T-helper 17 cell (primary cell): Measurements from ENCODE around the gene YAP1. TPM values are rescaled to one million over a fixed set of nuclear protein-coding genes. Genes with fewer than 3 reads are reported as not detected.

Source experiments
- ATAC-seq: fragments of 150-1000 bp; cut with Tn5 transposase; 2 replicates; pipeline ENCODE4 v1.10.0; 2021; ENCODE audit warnings: mild to moderate bottlenecking, moderate library complexity
- DNase-seq, 3 donors: peaks; one replicate each; pipeline versions ENCODE4 v3.0.0 to v3.0.0-alpha.2; 2020 to 2021
- H3K9me3 ChIP-seq: one replicate; pipeline ENCODE4 v1.7.0; 2013; ENCODE audit warnings: low read length, mild to moderate bottlenecking; ENCODE audit not compliant: control insufficient read depth, poor library complexity, severe bottlenecking
- H3K27ac Mint-ChIP-seq: one replicate; pipeline ENCODE4 v1.8.0; 2022; ENCODE audit warnings: mild to moderate bottlenecking, moderate library complexity, mixed read lengths
- H3K27me3 Mint-ChIP-seq: one replicate; pipeline ENCODE4 v1.8.0; 2022; ENCODE audit warnings: mixed read lengths
- H3K36me3 Mint-ChIP-seq: one replicate; pipeline ENCODE4 v1.8.0; 2022; ENCODE audit warnings: low read depth, mixed read lengths
- H3K4me1 Mint-ChIP-seq: one replicate; pipeline ENCODE4 v1.8.0; 2022; ENCODE audit warnings: mild to moderate bottlenecking, mixed read lengths
- H3K4me3 Mint-ChIP-seq: one replicate; pipeline ENCODE4 v1.8.0; 2022; ENCODE audit warnings: mild to moderate bottlenecking, moderate library complexity, mixed read lengths
- total RNA-seq, 4 donors: library from RNA in 2 of 4; stranded (reverse) in 2 of 4; gene quantifications; one replicate each; pipeline ENCODE4 v1.2.3 and lab custom pipeline; 2022 to 2026

Gene YAP1
- total RNA-seq, 2 donors from 2014 or later, result 0.20 TPM; not detected in 1

GRCh38 chr11:102121329-102121728 is 11.1 kb downstream of the YAP1 start:
- DNase-seq (no peak), ATAC-seq (no peak)
- H3K27me3 Mint-ChIP-seq, result peaks cover 41% of the 10 kb centered on the region
- H3K36me3 Mint-ChIP-seq, result peaks cover 2% of the 10 kb centered on the region
- H3K4me3 Mint-ChIP-seq, result no peak overlapping the region
- no peaks in the 10 kb centered on the region for H3K9me3 ChIP-seq
- no peaks in the 10 kb centered on the region for H3K4me1 Mint-ChIP-seq
- no peak overlapping the region for H3K27ac Mint-ChIP-seq

GRCh38 chr11:102134597-102134996 is 24.4 kb downstream of the YAP1 start:
- no peaks in the 10 kb centered on the region for H3K9me3 ChIP-seq
- DNase-seq (no peak), ATAC-seq (no peak)
- no peaks in the 10 kb centered on the region for H3K36me3 Mint-ChIP-seq
- H3K27ac Mint-ChIP-seq, result no peak overlapping the region
- H3K4me3 Mint-ChIP-seq, result no peak overlapping the region
- peaks cover 45% of the 10 kb centered on the region for H3K27me3 Mint-ChIP-seq
- H3K4me1 Mint-ChIP-seq, result no peaks in the 10 kb centered on the region

GRCh38 chr11:102135256-102135655 is 25.0 kb downstream of the YAP1 start:
- no peaks in the 10 kb centered on the region for H3K9me3 ChIP-seq
- Mint-ChIP-seq H3K27ac (no peak overlapping the region), H3K4me1 (no peaks in the 10 kb centered on the region), H3K36me3 (no peaks in the 10 kb centered on the region), H3K4me3 (no peak overlapping the region), H3K27me3 (peaks cover 40% of the 10 kb centered on the region)
- DNase-seq, result no peak
- ATAC-seq, result no peak

DNA sequence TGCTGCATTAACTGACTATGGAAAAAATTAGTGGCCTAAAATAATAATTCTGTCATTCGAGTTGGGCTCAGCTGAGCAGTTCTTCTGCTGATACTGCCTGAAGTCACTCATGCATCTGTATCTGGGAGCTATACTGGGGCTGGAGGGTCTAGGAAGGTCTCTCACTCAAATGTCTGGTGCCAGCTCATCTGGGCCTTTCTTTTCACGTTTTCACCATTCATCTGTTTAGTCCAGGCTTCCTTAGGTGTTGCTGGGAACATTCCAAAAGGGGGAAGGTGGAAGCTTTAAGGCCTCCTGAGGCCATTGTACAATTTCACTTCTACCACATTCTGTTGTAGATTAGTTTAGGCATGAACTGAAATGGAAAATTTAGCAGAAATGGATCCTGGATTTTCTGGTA is 28.0 kb downstream of the YAP1 start:
- Mint-ChIP-seq H3K27ac (no peak overlapping the region), H3K4me1 (no peaks in the 10 kb centered on the region), H3K36me3 (peaks cover 3% of the 10 kb centered on the region), H3K27me3 (peaks cover 29% of the 10 kb centered on the region), H3K4me3 (no peak overlapping the region)
- ATAC-seq, result no peak
- DNase-seq, result no peak
- H3K9me3 ChIP-seq, result no peaks in the 10 kb centered on the region

- ATAC-seq (no peak), DNase-seq (no peak)
- H3K36me3 Mint-ChIP-seq, result peaks cover 3% of the 10 kb centered on the region
- no peak overlapping the region for H3K4me3 Mint-ChIP-seq
- H3K27me3 Mint-ChIP-seq, result peaks cover 29% of the 10 kb centered on the region
- H3K27ac Mint-ChIP-seq, result no peak overlapping the region
- H3K4me1 Mint-ChIP-seq, result no peaks in the 10 kb centered on the region
- H3K9me3 ChIP-seq, result no peaks in the 10 kb centered on the region
These were observed 28.4 kb downstream of the YAP1 start for GRCh38 chr11:102138670-102139069.

- ATAC-seq, result no peak
- peaks cover 26% of the 10 kb centered on the region for H3K27me3 Mint-ChIP-seq
- no peaks in the 10 kb centered on the region for H3K9me3 ChIP-seq
- no peaks in the 10 kb centered on the region for H3K4me1 Mint-ChIP-seq
- no peak for DNase-seq
- no peak overlapping the region for H3K27ac Mint-ChIP-seq
- no peak overlapping the region for H3K4me3 Mint-ChIP-seq
- H3K36me3 Mint-ChIP-seq, result peaks cover 3% of the 10 kb centered on the region
These were observed 28.8 kb downstream of the YAP1 start for GRCh38 chr11:102139081-102139498.

- no peaks in the 10 kb centered on the region for H3K9me3 ChIP-seq
- Mint-ChIP-seq H3K27me3 (peaks cover 35% of the 10 kb centered on the region), H3K27ac (no peak overlapping the region), H3K36me3 (peaks cover 9% of the 10 kb centered on the region), H3K4me1 (no peaks in the 10 kb centered on the region), H3K4me3 (no peak overlapping the region)
- DNase-seq, result no peak
- no peak for ATAC-seq
These were observed 32.1 kb downstream of the YAP1 start for GRCh38 chr11:102142333-102142732.

- peaks cover 9% of the 10 kb centered on the region for H3K36me3 Mint-ChIP-seq
These were observed 33.6 kb downstream of the YAP1 start for GRCh38 chr11:102143867-102144266.

DNA sequence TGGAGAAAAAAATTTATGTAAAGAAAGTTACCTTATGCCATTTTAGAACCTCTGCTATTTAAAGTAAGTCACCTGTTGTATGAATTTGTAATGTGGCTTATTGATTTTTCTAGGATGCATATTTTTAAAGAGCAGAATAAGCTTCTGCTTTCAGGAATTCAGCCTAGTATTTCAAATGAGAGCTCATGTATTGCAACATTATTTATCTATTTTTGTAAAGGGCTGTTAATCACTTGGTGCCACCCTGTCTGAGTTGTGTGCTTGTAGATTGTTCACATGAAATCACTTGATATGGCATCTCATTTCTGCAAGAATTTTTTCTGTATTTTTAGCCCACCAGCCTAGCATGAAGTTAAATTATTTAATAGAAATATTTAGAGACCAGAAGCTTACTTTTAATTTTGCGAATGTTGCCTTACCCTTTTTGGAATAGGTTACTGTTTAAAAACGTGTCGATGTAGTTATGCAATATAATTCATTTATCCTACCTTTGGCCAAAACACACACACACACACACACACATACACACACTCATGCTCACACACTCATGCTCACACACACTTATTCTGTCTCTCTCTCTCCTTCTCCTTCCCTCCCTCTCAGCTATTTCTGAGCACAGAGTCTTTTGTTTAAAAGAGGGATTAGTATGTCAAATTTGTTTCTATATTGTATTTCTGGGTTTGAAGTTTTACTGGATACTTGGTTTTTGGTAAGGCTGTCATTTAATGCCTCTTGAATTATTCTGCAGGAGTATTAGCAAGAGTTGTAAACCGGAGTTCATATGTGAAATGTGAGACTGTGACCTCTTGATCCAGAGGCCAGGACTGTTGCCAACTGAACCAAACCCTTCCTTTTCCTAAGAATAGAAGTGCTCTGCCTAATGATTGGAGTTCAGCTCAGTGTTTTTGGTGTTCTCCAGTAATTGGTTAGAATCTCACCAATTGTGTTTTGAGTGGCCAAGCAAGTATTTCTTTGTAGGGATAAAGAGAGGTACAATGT is 34.4 kb downstream of the YAP1 start:
- no peak for DNase-seq
- ATAC-seq, result no peak
- no peaks in the 10 kb centered on the region for H3K9me3 ChIP-seq
- Mint-ChIP-seq H3K27ac (no peak overlapping the region), H3K27me3 (peaks cover 38% of the 10 kb centered on the region), H3K4me1 (no peaks in the 10 kb centered on the region), H3K4me3 (no peak overlapping the region), H3K36me3 (peaks cover 9% of the 10 kb centered on the region)

More at GRCh38 chr11:102143867-102144266, 33.6 kb downstream of the YAP1 start:
- DNase-seq, result no peak
- no peak overlapping the region for H3K27ac Mint-ChIP-seq
- no peaks in the 10 kb centered on the region for H3K4me1 Mint-ChIP-seq
- H3K27me3 Mint-ChIP-seq, result peaks cover 38% of the 10 kb centered on the region
- ATAC-seq, result no peak
- H3K4me3 Mint-ChIP-seq, result no peak overlapping the region
- no peaks in the 10 kb centered on the region for H3K9me3 ChIP-seq

GRCh38 chr11:102147015-102147414 is 36.8 kb downstream of the YAP1 start:
- no peak overlapping the region for H3K4me3 Mint-ChIP-seq
- ATAC-seq (no peak), DNase-seq (no peak)
- H3K9me3 ChIP-seq, result no peaks in the 10 kb centered on the region
- H3K36me3 Mint-ChIP-seq, result peaks cover 8% of the 10 kb centered on the region
- no peaks in the 10 kb centered on the region for H3K4me1 Mint-ChIP-seq
- peaks cover 38% of the 10 kb centered on the region for H3K27me3 Mint-ChIP-seq
- no peak overlapping the region for H3K27ac Mint-ChIP-seq

GRCh38 chr11:102147632-102148031 is 37.4 kb downstream of the YAP1 start:
- H3K9me3 ChIP-seq, result no peaks in the 10 kb centered on the region

GRCh38 chr11:102148059-102148458 is 37.8 kb downstream of the YAP1 start:
- Mint-ChIP-seq H3K4me3 (no peak overlapping the region), H3K27ac (no peak overlapping the region), H3K36me3 (peaks cover 6% of the 10 kb centered on the region), H3K4me1 (no peaks in the 10 kb centered on the region), H3K27me3 (peaks cover 43% of the 10 kb centered on the region)
- H3K9me3 ChIP-seq, result no peaks in the 10 kb centered on the region
- ATAC-seq (no peak), DNase-seq (no peak)

More at GRCh38 chr11:102147632-102148031, 37.4 kb downstream of the YAP1 start:
- H3K4me3 Mint-ChIP-seq, result no peak overlapping the region
- no peak overlapping the region for H3K27ac Mint-ChIP-seq
- no peaks in the 10 kb centered on the region for H3K4me1 Mint-ChIP-seq
- H3K27me3 Mint-ChIP-seq, result peaks cover 39% of the 10 kb centered on the region
- ATAC-seq, result no peak
- H3K36me3 Mint-ChIP-seq, result peaks cover 6% of the 10 kb centered on the region
- DNase-seq, result no peak

DNA sequence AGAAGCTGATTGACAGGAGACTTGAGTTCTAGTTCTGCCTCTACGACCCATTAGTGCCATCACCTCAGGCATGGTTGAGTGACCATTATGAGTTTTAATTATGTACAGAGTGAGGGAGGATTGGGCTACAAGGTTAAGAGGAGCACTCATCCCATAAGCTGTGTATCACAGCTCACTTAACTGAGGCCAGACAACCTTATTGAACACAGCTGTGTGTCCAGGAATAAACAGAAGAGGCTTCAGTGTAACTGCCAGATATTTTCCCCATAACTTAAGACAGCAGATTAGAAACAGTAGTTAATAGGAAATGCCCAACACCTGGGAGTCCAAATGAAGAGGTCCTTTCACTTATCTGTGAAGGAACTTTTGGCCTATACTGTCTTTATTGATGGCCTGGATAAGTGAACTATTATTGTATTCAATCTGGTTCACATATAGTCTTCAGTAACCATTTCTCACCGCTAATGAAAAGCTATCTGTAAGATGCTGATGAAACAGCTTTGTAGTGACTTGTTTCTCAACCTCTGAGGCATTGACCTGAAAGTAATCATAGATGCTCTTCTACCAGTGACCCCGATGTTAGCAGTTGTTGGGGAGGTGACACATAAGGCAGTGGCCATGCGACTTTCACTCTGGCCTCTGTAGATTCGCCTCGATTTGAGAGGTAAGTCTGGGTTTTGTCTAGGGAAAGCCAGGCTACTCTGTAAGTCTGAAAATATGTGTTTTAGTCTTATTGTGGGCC is 41.7 kb downstream of the YAP1 start:
- Mint-ChIP-seq H3K4me3 (no peak overlapping the region), H3K36me3 (no peaks in the 10 kb centered on the region), H3K4me1 (no peaks in the 10 kb centered on the region), H3K27ac (no peak overlapping the region), H3K27me3 (peaks cover 31% of the 10 kb centered on the region)
- H3K9me3 ChIP-seq, result no peaks in the 10 kb centered on the region
- DNase-seq, result no peak
- ATAC-seq, result no peak
